Stimulated activated naive CD4-positive, alpha-beta T cell treated with Interleukin-2 at 50 U/mL for 16 hours (primary cell): Measurements from ENCODE around the gene VCL.
"Not testable (repeated sequence)": the region's sequence is repeated elsewhere in the genome, so short reads cannot be mapped to it uniquely, and the experiment has no call there.

Source experiments
- DNase-seq: peaks from one replicate; lab custom pipeline; 2025; lab: John Stamatoyannopoulos, UW

The VCL gene

DNA sequence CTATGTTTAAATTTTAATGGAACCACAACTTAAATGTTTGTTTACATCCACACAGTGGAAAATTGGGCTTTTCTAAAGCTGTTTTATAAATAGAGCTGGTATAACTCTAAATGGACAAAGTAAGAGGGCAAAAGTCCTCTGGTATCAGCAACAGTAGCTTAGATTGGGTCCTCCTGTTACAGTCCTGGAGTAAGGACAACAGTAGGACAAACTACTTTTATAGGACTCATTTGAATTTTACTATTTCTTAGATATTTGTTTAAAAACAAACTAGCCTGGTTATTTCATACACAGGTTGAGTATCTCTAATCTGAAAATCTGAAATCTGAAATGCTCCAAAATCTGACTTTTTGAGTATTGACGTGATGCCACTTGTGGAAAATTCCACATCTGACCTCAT is 8.4 kb downstream of the VCL start:
- DNase-seq: no peak

DNA sequence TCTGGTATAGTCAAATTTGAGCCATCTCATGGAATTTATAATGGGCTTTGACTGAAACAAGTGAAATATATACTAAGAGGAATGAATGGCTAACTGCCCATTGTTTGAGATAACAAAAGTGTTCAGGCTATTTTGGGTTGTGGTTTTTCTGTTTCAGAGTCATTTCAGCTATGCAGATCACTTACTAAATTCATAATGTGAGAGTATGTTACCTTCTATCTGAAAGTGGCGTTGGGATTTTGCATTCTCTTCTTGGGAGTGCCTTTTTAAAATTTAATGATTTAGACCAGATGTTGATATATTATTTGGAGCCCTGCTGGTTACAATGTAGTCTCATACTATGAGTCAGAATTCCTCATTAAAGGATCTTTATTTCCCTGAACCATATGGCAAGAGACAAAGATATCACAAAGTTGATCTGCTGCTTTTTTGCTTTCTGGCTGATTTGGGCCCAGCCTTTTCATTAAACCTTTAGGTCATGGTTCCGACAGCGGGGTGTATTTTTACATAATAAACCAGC is 10.4 kb downstream of the VCL start:
- no peak for DNase-seq

DNA sequence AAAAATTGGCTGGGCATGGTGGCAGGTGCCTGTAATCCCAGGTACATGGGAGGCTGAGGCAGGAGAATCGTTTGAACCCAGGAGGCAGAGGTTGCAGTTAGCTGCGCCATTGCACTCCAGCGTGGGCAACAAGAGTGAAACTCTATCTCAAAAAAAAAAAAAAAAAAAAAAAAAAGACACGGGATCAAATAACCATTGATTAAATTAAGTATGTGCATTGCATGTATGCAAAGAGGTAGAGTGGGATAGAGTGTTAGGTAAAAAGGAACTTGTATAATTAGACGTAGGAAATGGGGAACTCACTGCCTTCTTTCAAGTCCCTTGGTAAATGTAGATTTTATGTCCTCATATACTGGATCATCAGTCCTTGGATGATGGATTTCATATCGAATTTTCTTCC is 13.1 kb downstream of the VCL start:
- no peak for DNase-seq

DNA sequence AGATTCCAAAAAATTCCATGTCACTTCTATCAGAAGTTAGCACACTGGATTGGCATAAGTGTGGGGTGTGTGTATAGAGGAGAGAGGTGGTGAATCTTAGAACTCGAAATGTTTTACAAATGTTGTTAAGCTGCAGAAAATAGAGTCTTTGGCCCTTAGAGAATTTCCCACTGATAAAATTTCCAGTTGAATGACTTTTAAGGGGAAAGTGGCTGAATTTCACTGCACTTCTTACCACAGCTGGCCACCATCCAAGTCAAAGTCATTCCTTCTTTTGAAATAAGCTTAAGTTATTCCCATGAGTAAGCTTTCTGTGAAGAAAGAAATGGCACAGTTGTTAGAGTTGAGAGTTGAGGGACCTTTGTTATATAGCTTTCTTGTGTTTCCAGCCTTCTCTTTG is 13.9 kb downstream of the VCL start:
- DNase-seq: no peak

DNA sequence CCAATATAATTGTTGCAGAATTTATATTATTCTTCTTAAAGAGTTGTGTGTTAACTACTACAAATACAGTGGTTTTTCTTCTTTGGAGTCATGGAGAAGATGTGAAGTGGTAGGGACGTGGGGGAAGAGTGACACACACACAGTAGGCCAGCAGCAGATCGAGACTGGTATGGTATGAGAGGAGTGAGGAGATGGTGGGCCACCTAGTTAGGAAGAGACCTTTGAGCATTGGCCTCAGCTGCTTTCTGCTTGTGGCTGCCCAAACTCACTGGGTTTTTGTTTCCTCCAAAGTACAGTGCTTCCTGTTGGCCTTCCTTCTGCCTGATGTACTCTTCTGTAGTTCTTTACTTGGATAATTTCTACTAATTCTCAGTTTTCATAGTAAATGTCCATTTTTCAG is 14.6 kb downstream of the VCL start:
- no peak for DNase-seq

DNA sequence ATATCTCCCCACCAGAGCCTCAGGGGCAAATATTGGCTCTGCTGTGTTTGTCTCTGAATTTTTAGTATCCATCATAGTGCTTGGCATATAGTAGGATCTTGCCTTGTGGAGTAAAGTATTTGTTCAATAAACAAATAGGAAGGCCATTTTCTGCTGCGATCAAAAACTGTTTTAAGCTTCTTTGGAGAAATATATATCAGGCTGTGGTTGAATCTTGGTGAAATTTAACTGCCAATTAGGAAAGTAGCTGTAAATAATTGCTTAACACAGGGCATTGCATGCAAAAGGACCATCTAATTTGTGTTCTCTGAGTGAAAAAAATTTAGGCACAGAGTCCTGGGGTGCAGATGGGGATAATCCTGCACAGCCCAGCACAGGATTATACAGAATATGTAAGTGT is 15.1 kb downstream of the VCL start:
- DNase-seq: no peak

DNA sequence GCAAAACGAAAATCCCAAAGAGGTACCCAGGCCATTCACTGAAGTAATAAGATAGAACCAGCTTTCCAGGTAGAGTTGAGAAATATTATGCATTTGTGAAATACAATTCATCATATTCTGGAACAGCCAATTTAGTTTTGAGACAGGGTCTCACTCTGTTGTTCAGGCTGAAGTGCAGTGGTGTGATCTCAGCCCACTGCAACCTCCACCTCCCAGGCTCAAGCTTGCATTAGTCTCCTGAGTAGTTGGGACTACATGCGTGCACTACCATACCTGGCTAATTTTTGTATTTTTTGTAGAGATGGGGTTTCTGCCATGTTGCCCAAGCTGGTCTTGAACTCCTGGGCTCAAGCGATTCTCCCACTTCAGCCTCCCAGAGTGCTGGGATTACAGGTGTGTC is 16.7 kb downstream of the VCL start:
- not testable (repeated sequence) for DNase-seq

DNA sequence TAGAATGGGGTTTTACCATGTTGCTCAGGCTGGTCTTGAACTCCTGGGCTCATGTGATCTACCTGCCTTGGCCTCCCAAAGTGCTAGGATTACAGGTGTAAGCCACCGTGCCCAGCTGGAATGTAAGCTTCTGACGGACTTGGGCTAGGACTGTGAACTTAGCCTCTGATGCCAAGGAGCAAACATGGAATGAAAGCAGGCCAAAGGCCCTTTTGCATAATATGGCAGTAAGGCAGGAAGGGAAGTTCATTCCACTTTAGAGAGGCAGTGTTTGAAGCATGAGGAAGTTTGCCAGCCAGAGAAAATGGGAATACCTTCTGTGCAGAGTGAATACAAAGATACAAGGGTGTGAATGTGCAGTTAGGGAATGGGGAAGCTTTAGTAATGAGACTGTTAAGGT is 20.3 kb downstream of the VCL start:
- no peak for DNase-seq

DNA sequence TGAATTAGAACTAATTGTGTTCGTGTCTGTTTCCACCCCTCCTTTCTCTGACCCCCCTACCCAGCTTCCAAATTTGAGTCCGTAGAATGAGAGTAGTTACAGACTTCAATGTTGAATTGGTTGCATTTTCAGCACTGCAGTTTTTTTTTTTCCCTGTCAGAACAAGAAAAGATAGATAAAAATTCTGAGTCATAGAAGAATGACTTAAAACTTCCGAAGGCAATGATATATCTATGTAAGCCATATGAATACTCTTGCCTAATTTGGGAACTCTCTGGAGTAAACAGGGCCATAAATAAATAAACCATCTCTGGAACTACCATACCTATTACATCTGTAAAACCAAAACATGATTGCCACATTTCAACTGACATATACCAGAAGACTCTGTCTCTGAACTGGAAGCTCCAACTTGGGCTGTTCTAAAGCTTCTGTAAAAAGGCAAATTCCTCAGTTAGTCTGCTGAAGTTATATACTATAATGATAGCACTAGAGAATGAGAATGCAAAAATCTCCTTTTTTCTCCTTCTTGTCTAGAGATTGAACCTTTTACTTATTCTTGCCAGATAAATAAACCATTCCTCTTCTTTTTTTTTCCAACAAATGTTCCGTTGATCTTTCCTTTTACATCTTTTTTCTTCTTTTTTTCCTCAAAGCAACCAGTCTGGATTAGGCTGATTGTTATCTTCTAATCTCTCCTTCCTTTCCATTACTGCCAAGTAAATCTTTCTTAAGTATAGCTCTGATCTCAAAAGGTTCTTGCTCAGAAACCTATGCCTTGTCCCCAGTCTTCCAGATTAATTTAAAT is 23.5 kb downstream of the VCL start:
- no peak for DNase-seq

DNA sequence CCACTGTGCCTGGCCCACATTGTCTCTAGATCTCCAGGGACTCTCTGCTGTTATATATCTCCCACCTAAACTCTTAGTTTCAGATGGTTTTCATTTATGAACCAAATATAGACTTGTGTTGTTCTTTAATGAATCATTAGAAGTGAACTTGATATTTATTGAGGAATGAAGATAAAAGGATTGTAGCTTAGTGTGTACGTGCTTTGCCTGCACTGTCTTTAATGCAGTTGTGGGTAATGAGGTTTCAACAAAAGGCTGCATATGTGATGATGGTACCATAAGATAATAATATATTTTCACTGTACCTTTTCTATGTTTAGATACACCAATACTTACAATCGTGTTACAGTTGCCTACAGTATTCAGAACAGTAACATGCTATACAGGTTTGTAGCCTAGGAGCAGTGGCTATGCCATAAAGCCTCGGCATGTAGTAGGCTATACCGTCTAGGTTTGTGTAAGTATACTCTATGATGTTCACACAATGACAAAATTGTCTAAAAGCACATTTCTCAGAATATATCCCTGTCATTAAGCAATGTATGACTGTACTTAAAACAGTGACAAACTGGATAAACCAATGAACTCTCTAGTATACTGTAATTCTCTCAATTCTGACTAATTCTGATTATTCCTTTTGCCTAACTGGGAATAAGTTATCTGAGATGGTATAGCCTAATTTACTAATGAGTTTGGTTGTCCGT is 25.2 kb downstream of the VCL start:
- DNase-seq: no peak

DNA sequence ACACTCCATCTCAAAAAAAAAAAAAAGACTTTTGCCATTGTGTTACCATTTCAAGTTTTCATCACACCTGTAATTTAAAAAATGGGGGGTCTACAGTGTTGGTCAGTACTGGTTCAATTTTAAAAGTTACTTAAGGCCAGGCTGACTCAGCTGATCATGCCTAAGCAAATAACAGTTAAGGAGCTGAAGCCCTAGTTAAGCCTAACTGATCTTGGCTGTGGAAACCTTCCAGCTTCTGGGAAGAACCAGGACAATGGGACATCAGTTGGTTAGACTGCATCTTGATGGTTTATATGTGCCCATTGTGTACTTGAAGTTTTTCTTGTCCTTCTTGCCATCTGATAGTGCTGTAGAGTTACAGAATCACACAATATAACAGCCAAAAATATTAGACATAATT is 26.7 kb downstream of the VCL start:
- DNase-seq: no peak

DNA sequence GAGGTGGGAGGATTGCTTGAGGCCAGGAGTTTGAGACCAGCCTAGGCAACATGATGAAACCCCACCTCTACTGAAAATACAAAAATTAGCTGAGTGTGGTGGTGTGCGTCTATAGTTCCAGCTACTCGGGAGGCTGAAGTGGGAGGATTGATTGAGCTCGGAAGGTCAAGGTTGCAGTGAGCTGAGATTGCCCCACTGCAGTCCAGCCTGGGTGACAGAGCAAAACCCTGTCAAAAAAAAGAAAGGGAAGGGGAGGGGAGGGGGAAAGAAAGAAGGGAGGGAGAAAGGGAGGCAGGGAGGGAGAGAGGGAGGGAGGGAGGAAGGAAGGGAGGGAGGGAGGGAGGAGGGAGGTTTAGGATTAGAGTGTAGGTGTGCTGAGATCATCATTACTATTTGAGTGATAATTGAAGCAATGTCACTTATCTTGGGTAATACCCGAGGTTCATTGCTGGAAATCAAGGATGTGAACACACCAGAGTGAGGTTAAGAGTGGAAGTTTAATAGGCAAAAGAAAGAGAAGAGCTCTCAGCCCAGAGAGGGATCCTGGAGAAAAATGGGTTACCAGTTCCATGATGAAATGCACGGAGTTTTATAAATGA is 27.6 kb downstream of the VCL start:
- DNase-seq: no peak

DNA sequence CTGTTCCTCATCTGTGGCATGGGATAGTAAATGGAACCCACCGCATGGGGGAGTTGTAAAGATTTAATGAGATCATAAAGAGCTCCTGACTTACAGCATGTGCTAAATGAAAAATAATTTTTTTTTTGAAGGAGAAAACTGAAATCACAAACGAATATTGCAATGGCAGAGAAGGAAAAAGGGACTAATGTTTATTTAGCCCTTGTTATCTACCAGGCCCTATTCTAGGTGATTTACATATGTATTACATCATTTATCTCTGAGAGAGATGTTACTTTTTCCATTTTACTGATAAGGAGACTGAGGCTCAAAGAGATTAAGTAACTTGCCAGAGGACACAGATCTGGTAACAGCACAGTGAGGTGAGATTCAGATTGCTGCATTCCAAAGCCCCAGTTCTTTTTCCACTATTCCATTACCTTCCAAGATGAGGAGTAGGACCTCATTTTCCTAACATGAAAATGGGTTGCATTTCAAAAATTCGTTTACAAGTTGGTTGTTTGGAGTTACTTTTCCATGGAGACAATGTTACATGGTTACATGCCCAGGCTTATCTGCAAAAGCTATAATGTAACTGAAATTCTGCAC is 28.6 kb downstream of the VCL start:
- no peak for DNase-seq

DNA sequence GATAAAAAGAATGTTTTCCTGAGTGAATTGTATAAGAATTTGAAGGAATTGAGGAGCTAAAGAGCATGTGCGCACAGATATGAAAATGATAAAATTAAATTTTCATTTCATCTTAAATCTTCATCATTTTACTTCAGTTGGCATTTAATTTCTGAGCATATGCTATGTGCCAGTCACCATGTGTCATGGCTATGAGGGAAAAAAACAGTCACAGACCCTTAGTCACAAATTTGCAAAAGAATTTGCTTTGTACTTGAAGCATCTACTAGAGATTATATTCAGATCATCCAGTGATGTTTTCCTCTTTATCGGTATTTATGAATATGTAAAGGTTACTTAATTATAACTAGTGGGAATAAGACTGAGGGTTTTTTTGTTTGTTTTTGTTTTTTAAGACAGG is 29.8 kb downstream of the VCL start:
- DNase-seq: no peak

DNA sequence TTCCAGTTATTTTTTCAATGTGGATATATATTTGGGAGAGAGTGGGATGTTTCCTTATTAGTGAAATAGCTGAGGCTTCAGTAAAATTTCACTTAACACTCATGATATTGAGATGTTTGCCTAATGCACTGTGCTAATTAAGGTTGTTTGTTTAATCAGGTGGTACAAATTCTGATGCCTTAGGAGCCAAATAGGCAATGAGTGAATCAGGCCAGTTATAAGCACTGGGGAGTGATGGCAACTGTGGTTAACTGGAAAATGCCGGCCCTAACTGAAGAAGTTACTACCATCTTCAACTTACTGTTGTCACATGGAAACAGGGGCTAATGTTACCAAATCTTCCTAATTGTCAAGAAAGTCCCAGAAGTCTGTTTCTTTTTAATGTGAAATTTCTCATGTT is 32.0 kb downstream of the VCL start:
- no peak for DNase-seq

DNA sequence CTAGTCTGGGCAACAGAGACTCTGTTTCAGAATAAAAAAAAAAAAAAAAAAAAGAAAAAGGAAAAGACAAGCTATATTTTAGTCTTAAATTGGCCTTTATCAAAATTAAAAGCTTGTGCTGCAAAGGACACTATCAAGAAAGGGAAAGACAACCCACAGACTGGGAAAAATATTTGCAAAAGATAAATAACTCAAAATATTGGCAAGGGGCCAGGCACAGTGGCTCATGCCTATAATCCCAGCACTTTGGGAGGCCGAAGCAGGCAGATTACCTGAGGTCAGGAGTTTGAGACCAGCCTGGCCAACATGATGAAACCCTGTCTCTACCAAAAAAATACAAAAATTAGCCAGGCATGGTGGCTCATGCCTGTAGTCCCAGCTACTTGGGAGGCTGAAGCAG is 34.3 kb downstream of the VCL start:
- not testable (repeated sequence) for DNase-seq

DNA sequence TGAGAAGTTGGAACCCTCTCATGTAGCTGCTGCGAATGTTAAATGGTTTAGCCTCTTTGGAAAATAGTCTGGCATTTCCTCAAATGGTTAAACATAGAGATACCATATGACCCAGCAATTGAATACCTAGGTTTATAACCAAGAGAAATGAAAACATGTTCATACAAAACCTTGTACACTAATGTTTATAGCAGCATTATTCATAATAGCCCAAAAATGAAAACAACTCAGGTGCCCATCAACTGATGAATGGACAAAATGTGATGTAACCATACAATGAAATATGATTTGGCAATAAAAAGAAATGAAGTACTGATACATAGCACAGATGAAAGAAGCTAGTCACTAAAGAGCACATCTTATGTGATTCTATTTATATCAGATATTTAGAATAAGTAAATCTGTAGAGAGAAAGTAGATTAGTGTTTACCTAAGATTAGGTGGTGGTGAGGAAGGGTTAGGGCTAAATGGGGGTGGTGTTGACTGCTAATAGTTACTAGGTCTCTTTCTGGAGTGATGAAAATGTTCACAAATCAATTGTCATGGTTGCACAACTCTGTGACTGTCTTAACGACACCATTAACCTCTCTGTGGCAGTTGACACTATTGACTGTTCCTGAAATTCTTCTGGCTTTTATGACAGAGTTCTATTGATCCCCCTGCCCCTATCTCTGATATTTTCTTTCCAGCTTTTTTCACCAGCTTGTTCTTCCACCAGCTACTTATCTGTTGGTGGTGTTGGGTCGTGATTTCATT is 35.2 kb downstream of the VCL start:
- DNase-seq: no peak

DNA sequence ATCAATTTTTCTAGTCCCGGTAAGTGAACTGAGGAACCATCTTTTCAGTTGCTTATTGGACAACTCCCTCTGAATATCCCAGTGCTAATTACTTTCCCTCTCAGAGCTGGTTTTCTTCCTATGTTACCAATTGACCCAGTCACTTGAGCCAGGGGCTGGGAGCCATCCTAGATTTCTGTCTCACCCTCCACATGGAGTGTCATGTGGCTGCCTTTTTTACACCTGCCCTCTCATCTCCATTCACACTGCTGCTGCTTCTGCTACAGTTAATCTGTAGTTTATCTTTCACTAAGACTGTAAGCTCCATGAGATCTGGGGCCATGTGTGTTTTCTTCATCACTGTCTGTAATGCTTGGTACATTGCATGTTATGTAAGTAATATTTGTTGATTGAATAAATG is 35.8 kb downstream of the VCL start:
- no peak for DNase-seq

DNA sequence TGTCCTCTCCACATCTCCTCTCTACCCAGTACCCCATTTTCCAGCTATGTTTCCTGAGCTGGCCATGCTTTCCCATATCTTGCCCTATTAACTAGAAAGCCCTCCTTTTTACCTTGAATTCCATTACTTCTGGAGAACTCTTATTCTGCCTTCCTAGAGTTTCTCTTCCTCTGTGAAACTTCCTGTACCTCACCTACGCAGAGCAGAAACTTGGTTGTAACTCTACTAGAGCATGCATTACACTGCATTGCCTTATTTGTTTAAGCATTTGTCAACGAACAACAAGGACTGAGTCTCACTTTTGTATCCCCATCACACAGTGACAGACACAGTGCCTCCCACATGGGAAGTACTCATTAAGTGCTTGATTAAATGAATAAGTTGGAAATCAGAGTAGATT is 36.4 kb downstream of the VCL start:
- no peak for DNase-seq

DNA sequence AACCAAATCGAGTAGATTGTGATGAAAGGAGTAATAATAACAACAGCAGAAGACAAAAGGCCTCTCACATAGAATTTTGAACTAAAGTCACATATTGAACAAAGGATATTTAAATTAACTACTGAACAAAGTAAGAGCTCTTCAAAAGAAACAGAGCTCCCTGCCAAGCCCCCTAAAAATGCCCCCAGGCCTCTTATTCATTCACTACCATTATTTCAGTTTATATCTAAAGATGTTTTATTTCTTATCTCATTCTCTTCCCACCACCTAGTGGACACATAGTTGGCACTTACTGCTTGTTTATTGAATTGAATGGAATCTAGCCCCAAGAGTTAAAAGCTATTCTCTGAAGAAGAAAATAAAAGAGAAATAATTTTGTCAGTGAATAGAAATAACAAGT is 37.4 kb downstream of the VCL start:
- no peak for DNase-seq

DNA sequence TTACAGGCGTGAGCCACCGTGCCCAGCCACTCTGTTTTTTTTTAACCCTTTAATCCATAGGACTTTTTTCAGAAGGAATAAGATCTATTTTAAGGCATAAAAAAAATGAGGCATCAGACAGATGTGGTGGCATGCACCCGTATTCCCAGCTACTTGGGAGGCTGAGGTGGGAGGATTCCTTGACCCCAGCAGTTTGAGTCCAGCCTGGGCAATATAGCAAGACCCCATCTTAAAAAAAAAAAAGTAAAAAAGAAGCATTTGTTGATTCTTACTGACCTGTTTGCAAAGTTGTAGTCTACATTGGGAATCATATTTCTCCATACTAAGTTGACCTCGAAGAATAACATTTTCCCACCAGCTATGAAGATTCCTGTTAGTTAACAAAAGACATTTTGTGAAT is 38.6 kb downstream of the VCL start:
- no peak for DNase-seq

DNA sequence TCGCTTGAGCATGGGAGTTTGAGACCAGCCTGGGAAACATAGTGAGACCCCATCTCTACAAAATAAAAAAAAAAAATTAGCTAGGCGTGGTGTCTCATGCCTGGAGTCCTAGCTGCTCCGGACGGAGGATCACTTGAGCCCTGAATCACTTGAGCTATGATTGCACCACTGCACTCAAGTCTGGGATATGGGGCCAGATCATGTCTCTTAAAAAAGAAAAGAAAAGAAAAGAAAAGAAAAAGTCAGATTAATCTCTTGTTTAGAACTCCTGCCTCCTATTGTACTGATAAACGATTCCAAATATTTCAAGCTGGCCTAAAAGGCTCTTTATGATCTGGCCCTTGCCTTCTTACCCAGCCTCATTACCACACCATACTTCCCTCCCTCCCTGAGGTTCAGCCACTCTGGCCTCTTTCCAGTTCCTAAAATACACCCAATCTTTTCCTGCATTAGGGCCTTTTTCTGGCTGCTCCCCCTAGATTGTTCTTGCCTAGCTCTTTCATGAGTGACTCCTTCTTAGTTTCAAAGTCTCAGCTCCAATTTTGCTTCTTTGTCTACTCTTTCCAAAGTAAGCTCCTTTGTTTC is 41.7 kb downstream of the VCL start:
- DNase-seq: no peak
